Esophagus squamous epithelium (tissue), 4 donors: ENCODE data around the gene ASTN2.

Experiments
- POLR2A ChIP-seq, 4 donors: fragments of 450-650 bp; IDR thresholded peaks; one replicate each; pipeline ENCODE4 v1.6.1; 2017; ENCODE audit warnings: antibody characterized with exemption in 4 of 4, mild to moderate bottlenecking in 4 of 4, moderate library complexity in 3 of 4
- TF ChIP-seq, protein P1 (sequence below), 6 experiments: fragments of 450-650 bp in 4 of 6; fragments of 200-600 bp in 2 of 6; sonication (generic) in 2 of 6; IDR thresholded peaks; one replicate each; pipeline ENCODE4 v1.5.1; 2016 to 2019; ENCODE audit warnings: antibody characterized with exemption in 6 of 6, mild to moderate bottlenecking in 4 of 6, moderate library complexity in 4 of 6

DNA sequence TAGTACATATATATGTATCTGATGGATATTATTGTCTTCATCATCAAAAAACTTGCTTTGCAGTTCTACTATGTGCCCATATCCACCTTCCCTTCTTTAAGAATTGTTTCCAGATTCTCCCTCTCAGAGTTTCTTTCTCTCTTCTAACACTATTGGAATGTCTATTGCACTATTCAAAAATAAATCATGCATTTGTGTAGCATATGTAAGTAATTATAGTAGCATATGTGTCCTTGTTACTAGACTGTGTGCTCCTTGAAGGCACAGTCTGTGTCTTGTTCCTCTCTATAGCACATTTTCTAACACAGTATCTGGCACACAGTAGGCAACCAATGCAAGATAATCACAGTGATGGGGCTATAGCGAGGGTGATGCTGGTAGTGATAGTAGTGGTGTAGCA, 771.2 kb downstream of the ASTN2 start:
- no peak for TF ChIP-seq POLR2A (IDR thresholded peaks at IDR 0.05)
- TF ChIP-seq, protein P1, sequence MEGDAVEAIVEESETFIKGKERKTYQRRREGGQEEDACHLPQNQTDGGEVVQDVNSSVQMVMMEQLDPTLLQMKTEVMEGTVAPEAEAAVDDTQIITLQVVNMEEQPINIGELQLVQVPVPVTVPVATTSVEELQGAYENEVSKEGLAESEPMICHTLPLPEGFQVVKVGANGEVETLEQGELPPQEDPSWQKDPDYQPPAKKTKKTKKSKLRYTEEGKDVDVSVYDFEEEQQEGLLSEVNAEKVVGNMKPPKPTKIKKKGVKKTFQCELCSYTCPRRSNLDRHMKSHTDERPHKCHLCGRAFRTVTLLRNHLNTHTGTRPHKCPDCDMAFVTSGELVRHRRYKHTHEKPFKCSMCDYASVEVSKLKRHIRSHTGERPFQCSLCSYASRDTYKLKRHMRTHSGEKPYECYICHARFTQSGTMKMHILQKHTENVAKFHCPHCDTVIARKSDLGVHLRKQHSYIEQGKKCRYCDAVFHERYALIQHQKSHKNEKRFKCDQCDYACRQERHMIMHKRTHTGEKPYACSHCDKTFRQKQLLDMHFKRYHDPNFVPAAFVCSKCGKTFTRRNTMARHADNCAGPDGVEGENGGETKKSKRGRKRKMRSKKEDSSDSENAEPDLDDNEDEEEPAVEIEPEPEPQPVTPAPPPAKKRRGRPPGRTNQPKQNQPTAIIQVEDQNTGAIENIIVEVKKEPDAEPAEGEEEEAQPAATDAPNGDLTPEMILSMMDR (IDR thresholded peaks at IDR 0.05), result no peak
